HEK293 (cell line): ENCODE data around the gene STAM2.
"Not testable (repeated sequence)": the region's sequence is repeated elsewhere in the genome, so short reads cannot be mapped to it uniquely, and the experiment has no call there.

ENCODE experiments used
- ATF2 ChIP-seq: fragments of 450-650 bp; formaldehyde crosslinking; IDR thresholded peaks from 2 replicates; pipeline ENCODE4 v1.5.1; 2016; ENCODE audit warnings: missing biosample characterization, missing genetic modification characterization, low read depth
- TCF7L2 ChIP-seq: IDR thresholded peaks from 2 replicates; pipeline ENCODE4 v1.6.1; 2011; ENCODE audit warnings: low read depth, mild to moderate bottlenecking, inconsistent platforms, low read length, moderate library complexity, borderline replicate concordance
- ZBTB7A ChIP-seq: fragments of 450-650 bp; formaldehyde crosslinking; IDR thresholded peaks from 2 replicates; pipeline ENCODE4 v1.5.1; 2016; ENCODE audit warnings: low read depth, missing biosample characterization, missing genetic modification characterization
- ZNF169 ChIP-seq: fragments of 450-650 bp; formaldehyde crosslinking; IDR thresholded peaks from 2 replicates; pipeline ENCODE4 v1.5.1; 2016; ENCODE audit warnings: missing biosample characterization, missing genetic modification characterization
- TF ChIP-seq, protein P1 (sequence below): fragments of 450-650 bp; formaldehyde crosslinking; IDR thresholded peaks from 2 replicates; pipeline ENCODE4 v1.5.1; 2016; ENCODE audit warnings: missing biosample characterization, missing genetic modification characterization

DNA sequence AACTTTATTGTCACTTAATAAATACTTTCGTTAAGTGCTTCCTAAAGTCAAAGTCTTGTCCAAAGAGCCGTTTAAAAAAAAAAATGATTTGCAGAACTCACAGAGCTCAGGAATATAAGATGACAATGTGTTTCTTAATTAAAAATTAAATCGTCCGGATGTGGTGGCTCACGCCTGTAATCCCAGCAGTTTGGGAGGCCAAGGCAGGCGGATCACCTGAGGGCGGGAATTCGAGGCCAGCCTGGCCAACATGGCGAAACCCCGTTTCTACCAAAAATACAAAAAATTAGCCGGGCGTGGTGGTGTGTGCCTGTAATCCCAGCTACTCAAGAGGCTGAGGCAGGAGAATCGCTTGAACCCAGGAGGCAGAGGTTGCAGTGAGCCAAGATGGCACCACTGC, 68.4 kb downstream of the STAM2 start:
- TF ChIP-seq ZBTB7A; ATF2 (tag by site-specific recombination); ZNF169 (tag by site-specific recombination); TCF7L2: not testable (repeated sequence)
- TF ChIP-seq, protein P1, sequence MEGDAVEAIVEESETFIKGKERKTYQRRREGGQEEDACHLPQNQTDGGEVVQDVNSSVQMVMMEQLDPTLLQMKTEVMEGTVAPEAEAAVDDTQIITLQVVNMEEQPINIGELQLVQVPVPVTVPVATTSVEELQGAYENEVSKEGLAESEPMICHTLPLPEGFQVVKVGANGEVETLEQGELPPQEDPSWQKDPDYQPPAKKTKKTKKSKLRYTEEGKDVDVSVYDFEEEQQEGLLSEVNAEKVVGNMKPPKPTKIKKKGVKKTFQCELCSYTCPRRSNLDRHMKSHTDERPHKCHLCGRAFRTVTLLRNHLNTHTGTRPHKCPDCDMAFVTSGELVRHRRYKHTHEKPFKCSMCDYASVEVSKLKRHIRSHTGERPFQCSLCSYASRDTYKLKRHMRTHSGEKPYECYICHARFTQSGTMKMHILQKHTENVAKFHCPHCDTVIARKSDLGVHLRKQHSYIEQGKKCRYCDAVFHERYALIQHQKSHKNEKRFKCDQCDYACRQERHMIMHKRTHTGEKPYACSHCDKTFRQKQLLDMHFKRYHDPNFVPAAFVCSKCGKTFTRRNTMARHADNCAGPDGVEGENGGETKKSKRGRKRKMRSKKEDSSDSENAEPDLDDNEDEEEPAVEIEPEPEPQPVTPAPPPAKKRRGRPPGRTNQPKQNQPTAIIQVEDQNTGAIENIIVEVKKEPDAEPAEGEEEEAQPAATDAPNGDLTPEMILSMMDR (tag by site-specific recombination): not testable (repeated sequence)
